Hepatocyte (in vitro differentiated cells): ENCODE data around the gene RNASEL. TPM values are rescaled to one million over a fixed set of nuclear protein-coding genes. Genes with fewer than 3 reads are reported as not detected.

ENCODE experiments used
- DNase-seq: peaks from one replicate; pipeline ENCODE4 v3.0.0-alpha.2; 2016; ENCODE audit warnings: low spot score
- H2AFZ ChIP-seq: fragments of 200-600 bp; sonication (generic); 2 replicates; pipeline ENCODE4 v1.6.0; 2016; ENCODE audit warnings: antibody characterized with exemption, mild to moderate bottlenecking
- H3K27ac ChIP-seq: fragments of 200-600 bp; sonication (generic); 2 replicates; pipeline ENCODE4 v1.5.1; 2016; ENCODE audit warnings: mild to moderate bottlenecking
- H3K27me3 ChIP-seq: fragments of 200-600 bp; sonication (generic); 2 replicates; pipeline ENCODE4 v1.6.1; 2016
- H3K36me3 ChIP-seq: fragments of 200-600 bp; sonication (generic); replicated peaks from 2 replicates; pipeline ENCODE4 v1.5.1; 2016; ENCODE audit warnings: low read depth; ENCODE audit not compliant: insufficient read depth
- H3K4me1 ChIP-seq: fragments of 200-600 bp; sonication (generic); 2 replicates; pipeline ENCODE4 v1.5.1; 2016; ENCODE audit warnings: mild to moderate bottlenecking, moderate library complexity; ENCODE audit not compliant: insufficient read depth
- H3K4me2 ChIP-seq: fragments of 200-600 bp; sonication (generic); 2 replicates; pipeline ENCODE4 v1.6.0; 2016
- H3K4me3 ChIP-seq: fragments of 200-600 bp; sonication (generic); 2 replicates; pipeline ENCODE4 v1.5.1; 2016; ENCODE audit warnings: mild to moderate bottlenecking
- H3K79me2 ChIP-seq: fragments of 200-600 bp; sonication (generic); 2 replicates; pipeline ENCODE4 v1.6.0; 2017; ENCODE audit warnings: mild to moderate bottlenecking
- H3K9me2 ChIP-seq: fragments of 200-600 bp; sonication (generic); replicated peaks from 2 replicates; pipeline ENCODE4 v1.6.0; 2017; ENCODE audit warnings: mild to moderate bottlenecking; ENCODE audit not compliant: insufficient read depth
- H3K9me3 ChIP-seq: fragments of 200-600 bp; sonication (generic); 2 replicates; pipeline ENCODE4 v1.5.1; 2016; ENCODE audit warnings: low read depth, mild to moderate bottlenecking
- H4K20me1 ChIP-seq: fragments of 200-600 bp; sonication (generic); 2 replicates; pipeline ENCODE4 v1.6.0; 2016; ENCODE audit warnings: mild to moderate bottlenecking; ENCODE audit not compliant: insufficient read depth, poor library complexity, severe bottlenecking
- CTCF ChIP-seq: fragments of 200-600 bp; sonication (generic); IDR thresholded peaks from 2 replicates; pipeline ENCODE4 v1.5.1; 2016; ENCODE audit warnings: antibody characterized with exemption, mild to moderate bottlenecking; ENCODE audit not compliant: poor library complexity
- EZH2 ChIP-seq: fragments of 200-600 bp; sonication (generic); IDR thresholded peaks from 2 replicates; pipeline ENCODE4 v1.6.1; 2016; ENCODE audit warnings: antibody characterized with exemption, mild to moderate bottlenecking, borderline replicate concordance
- EZH2phosphoT487 ChIP-seq: fragments of 200-600 bp; sonication (generic); IDR thresholded peaks from one replicate; pipeline ENCODE4 v1.6.1; 2018; ENCODE audit warnings: antibody characterized with exemption, mild to moderate bottlenecking, low read depth, moderate library complexity; ENCODE audit not compliant: unreplicated experiment, severe bottlenecking
- WGBS: methylation state at CpG from one replicate; pipeline ENCODE4 v1.1.6; 2016; ENCODE audit warnings: low lambda C conversion rate; ENCODE audit errors: missing lambda C conversion rate; 5-methylcytosine and 5-hydroxymethylcytosine counted together
- polyA plus RNA-seq: library from polyadenylated mRNA; unstranded; fragments of >200 nt; fragmentation: Nextera tagmentation; extraction: Ambion mirVana; gene quantifications from 2 replicates; pipeline ENCODE4 v1.2.1, GENCODE V29; 2016
- total RNA-seq: library from RNA; depleted of rRNA; stranded (reverse); fragments of >200 nt; gene quantifications from 2 replicates; pipeline ENCODE4 v1.2.3, GENCODE V29; 2014

RNASEL gene
- total and polyA plus RNA-seq, 2 experiments from 2014 or later: 5.3 to 6.8 TPM

GRCh38 chr1:182616130-182617013, 27.3 kb upstream of the RNASEL start:
- Histone ChIP-seq H3K27me3 (peaks cover 11% of the 10 kb centered on the region), H3K4me2 (peak overlapping the region; percentile 85), H3K4me1 (peaks cover 24% of the 10 kb centered on the region), H3K79me2 (no peaks in the 10 kb centered on the region), H3K9me3 (no peaks in the 10 kb centered on the region), H3K27ac (no peak overlapping the region), H3K4me3 (no peak overlapping the region), H4K20me1 (no peaks in the 10 kb centered on the region), H2AFZ (no peak overlapping the region), H3K9me2 (no peaks in the 10 kb centered on the region), H3K36me3 (no peaks in the 10 kb centered on the region)
- peak; percentile 69 for DNase-seq
- 13% methylated on average over 17 of the region's 17 CpGs for WGBS
- TF ChIP-seq EZH2phosphoT487 (no peak), EZH2 (no peak), CTCF (no peak)

- peak overlapping the region; percentile 8 for H3K4me3 ChIP-seq
- peak overlapping the region; percentile 61 for H2AFZ ChIP-seq
- no peak for DNase-seq
- no peaks in the 10 kb centered on the region for H3K9me2 ChIP-seq
- peak overlapping the region; percentile 85 for H3K4me2 ChIP-seq
- peak overlapping the region; percentile 85 for H3K27ac ChIP-seq
- H3K4me1 ChIP-seq: peaks cover 24% of the 10 kb centered on the region
- 16% methylated on average over 11 of the region's 11 CpGs for WGBS
- TF ChIP-seq EZH2 (peak; percentile 37), CTCF (no peak), EZH2phosphoT487 (no peak)
- H3K27me3 ChIP-seq: peaks cover 11% of the 10 kb centered on the region
- H4K20me1 ChIP-seq: no peaks in the 10 kb centered on the region
- no peaks in the 10 kb centered on the region for H3K36me3 ChIP-seq
- no peaks in the 10 kb centered on the region for H3K9me3 ChIP-seq
- H3K79me2 ChIP-seq: no peaks in the 10 kb centered on the region
These were observed 26.5 kb upstream of the RNASEL start for GRCh38 chr1:182615468-182616129.

- peak; percentile 86 for DNase-seq
- Histone ChIP-seq H3K4me3 (peak overlapping the region; percentile 8), H4K20me1 (no peaks in the 10 kb centered on the region), H3K9me2 (no peaks in the 10 kb centered on the region), H3K27ac (peak overlapping the region; percentile 85), H3K79me2 (no peaks in the 10 kb centered on the region), H3K4me1 (peaks cover 24% of the 10 kb centered on the region), H3K4me2 (peak overlapping the region; percentile 85), H3K9me3 (no peaks in the 10 kb centered on the region), H3K27me3 (peaks cover 11% of the 10 kb centered on the region), H2AFZ (peak overlapping the region; percentile 61), H3K36me3 (no peaks in the 10 kb centered on the region)
- TF ChIP-seq EZH2phosphoT487 (no peak), CTCF (no peak), EZH2 (no peak)
- WGBS: 1% methylated on average over 54 of the region's 56 CpGs
These were observed 25.9 kb upstream of the RNASEL start for GRCh38 chr1:182614796-182615454.
